Peyer's patch (tissue), 4 donors: ENCODE measurements around the gene GUCA2B.

Experiments used
- POLR2A ChIP-seq, 2 donors: fragments of 450-650 bp; IDR thresholded peaks; one replicate each; pipeline ENCODE4 v1.5.1; 2017; ENCODE audit warnings: antibody characterized with exemption in 2 of 2, mild to moderate bottlenecking in 2 of 2, moderate library complexity in 2 of 2
- TF ChIP-seq, protein P1 (sequence below), 6 experiments: fragments of 450-650 bp in 4 of 6; fragments of 200-600 bp in 2 of 6; sonication (generic) in 1 of 6; IDR thresholded peaks; one replicate each; pipeline ENCODE4 v1.5.1; 2017 to 2019; ENCODE audit warnings: antibody characterized with exemption in 6 of 6, mild to moderate bottlenecking in 3 of 6, moderate library complexity in 1 of 6

DNA sequence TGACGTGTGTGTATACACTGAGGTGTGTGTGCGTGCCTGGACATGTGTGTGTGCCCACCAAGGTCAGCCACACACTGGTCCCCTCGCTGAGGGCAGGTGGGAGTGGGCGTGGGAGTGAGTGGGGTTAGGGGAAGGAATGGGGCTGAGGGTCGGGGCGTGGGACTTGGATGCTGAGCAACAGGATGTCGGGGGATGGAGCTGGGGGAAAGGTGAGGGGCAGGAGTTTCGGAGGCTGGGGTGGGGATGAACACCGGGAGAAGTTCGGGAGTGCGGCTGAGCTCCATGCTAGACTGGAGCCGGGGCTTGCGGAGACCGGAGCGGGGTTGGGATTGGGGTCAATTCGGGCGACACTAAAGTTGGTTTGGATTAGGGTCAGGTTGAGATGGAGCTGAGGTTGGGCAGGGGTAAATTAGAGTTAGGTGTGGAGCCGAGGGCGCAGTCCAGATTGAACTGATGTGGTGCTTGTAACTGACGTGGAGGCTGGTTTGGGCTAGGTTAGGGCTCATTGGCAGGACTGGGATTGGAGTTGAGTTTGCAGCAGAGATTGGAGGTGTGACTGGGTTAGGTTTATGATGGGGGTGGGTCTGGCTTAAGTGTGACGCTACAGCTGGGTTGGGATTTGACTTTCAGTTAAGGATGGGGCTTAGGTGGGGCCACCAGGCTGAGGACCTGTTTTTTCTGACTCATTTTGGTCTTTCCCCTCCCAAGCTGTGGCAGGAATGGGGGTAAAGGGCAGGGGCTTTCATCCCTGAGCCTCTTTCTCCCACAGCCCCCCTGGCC lies 14.6 kb downstream of the GUCA2B start:
- TF ChIP-seq, protein P1, sequence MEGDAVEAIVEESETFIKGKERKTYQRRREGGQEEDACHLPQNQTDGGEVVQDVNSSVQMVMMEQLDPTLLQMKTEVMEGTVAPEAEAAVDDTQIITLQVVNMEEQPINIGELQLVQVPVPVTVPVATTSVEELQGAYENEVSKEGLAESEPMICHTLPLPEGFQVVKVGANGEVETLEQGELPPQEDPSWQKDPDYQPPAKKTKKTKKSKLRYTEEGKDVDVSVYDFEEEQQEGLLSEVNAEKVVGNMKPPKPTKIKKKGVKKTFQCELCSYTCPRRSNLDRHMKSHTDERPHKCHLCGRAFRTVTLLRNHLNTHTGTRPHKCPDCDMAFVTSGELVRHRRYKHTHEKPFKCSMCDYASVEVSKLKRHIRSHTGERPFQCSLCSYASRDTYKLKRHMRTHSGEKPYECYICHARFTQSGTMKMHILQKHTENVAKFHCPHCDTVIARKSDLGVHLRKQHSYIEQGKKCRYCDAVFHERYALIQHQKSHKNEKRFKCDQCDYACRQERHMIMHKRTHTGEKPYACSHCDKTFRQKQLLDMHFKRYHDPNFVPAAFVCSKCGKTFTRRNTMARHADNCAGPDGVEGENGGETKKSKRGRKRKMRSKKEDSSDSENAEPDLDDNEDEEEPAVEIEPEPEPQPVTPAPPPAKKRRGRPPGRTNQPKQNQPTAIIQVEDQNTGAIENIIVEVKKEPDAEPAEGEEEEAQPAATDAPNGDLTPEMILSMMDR (IDR thresholded peaks at IDR 0.05) = no peak
- TF ChIP-seq POLR2A (IDR thresholded peaks at IDR 0.05) = no peak
